B cell (primary cell): Measurements from ENCODE around the gene AKR7A3.
"Not testable (repeated sequence)": the region's sequence is repeated elsewhere in the genome, so short reads cannot be mapped to it uniquely, and the experiment has no call there.

ENCODE experiments used
- EZH2 ChIP-seq: IDR thresholded peaks from 2 replicates; pipeline ENCODE4 v1.6.1; 2012; ENCODE audit warnings: borderline replicate concordance, low read depth, mild to moderate bottlenecking, moderate library complexity, low read length; ENCODE audit not compliant: insufficient read depth, poor library complexity, severe bottlenecking
- TF ChIP-seq, protein P1 (sequence below): fragments of 200-600 bp; IDR thresholded peaks from one replicate; pipeline ENCODE4 v1.8.0; 2022; ENCODE audit warnings: antibody characterized with exemption, mild to moderate bottlenecking

DNA sequence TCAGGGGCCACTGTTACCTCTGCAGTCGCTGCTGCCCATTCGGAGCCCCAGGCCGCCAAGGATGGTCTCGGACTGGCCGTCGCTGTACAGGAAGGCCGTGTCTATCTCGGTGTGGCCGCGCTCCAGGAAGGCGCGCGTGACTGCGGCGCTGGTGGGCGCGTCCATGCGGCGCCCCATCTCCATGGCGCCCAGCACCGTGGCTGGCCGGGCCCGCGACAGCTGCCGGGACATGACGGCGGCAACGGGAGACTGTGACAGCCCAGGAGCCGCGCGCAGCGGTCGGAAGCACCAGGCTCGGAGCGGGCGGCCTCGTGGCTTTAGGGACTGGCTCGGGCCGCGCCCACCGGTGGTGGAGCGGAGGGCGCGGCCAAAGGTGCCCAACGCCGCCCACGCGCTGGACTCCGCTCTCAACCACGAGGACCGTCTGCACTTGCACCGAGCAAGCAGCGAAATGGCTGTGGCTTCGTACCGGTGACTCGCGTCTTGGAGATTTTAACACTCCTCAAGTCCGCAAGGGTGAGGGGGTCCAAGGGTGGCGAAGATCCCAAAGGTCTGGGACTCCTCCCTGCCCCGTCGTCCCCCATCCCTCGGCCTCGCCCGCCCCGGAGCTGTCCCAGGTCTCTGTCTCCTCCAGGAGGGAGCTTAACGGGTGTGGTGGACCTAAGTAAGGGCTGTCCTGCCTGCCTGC is 14.6 kb downstream of the AKR7A3 start:
- TF ChIP-seq, protein P1, sequence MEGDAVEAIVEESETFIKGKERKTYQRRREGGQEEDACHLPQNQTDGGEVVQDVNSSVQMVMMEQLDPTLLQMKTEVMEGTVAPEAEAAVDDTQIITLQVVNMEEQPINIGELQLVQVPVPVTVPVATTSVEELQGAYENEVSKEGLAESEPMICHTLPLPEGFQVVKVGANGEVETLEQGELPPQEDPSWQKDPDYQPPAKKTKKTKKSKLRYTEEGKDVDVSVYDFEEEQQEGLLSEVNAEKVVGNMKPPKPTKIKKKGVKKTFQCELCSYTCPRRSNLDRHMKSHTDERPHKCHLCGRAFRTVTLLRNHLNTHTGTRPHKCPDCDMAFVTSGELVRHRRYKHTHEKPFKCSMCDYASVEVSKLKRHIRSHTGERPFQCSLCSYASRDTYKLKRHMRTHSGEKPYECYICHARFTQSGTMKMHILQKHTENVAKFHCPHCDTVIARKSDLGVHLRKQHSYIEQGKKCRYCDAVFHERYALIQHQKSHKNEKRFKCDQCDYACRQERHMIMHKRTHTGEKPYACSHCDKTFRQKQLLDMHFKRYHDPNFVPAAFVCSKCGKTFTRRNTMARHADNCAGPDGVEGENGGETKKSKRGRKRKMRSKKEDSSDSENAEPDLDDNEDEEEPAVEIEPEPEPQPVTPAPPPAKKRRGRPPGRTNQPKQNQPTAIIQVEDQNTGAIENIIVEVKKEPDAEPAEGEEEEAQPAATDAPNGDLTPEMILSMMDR = not testable (repeated sequence)
- not testable (repeated sequence) for TF ChIP-seq EZH2
